Activated CD4-positive, alpha-beta T cell treated with anti-CD3 and anti-CD28 coated beads, Interleukin-10, Interleukin-2, amounts not matched to agents 100 ng/mL and 50 ng/mL, durations not matched to agents 16 hours and 8 hours (primary cell): Measurements from ENCODE around the gene DAZAP2.
"Not testable (repeated sequence)": the region's sequence is repeated elsewhere in the genome, so short reads cannot be mapped to it uniquely, and the experiment has no call there.

Experiments
- DNase-seq: peaks from one replicate; pipeline ENCODE4 v3.0.0-alpha.2; 2020

Gene DAZAP2

GRCh38 chr12:51217133-51217967 lies 21.3 kb upstream of the DAZAP2 start:
- peak; percentile 35 for DNase-seq

DNA sequence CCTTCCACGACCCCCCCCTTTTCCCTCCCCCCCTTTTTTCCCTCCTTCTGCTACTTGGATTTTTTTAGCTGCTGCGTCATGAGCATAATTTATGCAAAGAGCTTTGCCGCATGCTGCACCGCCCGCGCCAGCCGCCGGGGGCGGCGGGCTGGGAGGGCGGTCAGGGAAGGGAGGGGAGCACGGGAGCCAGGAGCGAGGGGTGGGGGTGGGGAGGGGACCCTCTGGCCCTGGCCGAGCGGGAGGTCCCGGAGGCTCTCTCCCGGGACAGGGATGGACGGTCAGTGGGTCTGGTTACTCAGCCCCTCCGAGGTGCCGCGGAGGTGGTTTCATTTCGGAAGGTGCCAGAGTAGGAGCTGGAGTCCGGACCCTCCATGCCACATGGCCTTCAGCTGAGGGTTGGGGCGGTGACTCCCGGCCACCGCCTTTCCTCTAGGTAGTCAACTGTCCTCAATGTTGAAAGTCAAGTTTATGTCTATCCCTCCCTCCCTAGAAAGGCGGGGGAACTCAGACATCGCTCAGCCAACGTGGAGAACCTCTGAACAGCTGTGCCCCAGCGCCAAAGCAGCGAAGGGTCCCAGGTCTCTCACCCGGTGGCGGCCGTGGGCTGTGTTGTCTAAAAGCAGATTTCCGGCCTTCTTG lies 20.5 kb upstream of the DAZAP2 start, which contains the start of gene POU6F1:
Gene POU6F1, minus strand, starts transcription at position 95 of the 639 bp plus-strand sequence. CDS start 11,226 bp downstream, outside the sequence.
- peak; percentile 76 for DNase-seq

DNA sequence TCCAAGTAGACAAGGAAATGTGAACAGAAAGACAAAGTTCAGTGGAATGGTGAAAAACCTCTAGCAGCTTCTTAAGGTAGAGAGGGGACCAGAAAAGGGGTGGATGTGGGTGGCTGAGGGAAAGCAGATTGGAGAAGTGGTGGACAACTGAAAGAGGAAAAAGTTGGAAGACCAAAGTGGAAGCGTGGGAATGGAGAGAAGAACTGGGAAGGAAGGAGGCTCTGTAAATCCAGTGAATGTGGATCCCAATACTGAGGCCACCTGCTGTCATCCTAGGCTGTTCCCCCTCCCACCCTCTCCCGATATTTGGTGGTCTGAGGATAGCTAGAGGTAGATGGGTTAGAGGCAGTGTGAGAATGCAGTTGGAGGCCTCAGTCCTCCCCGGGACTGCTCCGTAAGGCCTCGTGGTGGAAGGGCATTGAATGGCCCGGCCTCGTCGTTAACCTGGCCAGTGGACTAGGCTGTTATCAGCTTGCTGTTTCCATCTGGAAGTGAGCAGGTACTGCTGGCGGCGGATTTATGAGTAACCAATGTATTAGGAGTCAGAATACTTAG lies 19.9 kb upstream of the DAZAP2 start:
- DNase-seq: no peak

GRCh38 chr12:51219322-51219721 lies 19.3 kb upstream of the DAZAP2 start:
- no peak for DNase-seq

DNA sequence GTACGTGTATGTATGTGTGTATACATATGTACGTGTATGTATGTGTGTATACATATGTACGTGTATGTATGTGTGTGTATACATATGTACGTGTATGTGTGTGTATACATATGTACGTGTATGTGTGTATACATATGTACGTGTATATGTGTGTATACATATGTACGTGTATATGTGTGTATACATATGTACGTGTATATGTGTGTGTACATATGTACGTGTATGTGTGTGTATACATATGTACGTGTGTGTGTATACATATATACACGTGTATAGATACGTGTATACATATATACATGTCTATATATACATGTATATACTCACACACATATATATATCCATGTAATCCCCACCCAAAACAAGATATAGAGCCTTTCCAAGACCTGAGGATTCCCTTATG lies 18.8 kb upstream of the DAZAP2 start:
- not testable (repeated sequence) for DNase-seq

GRCh38 chr12:51222461-51222860 lies 16.2 kb upstream of the DAZAP2 start:
- DNase-seq: no peak

- DNase-seq: no peak
Observed at GRCh38 chr12:51224625-51225024, 14.0 kb upstream of the DAZAP2 start.

DNA sequence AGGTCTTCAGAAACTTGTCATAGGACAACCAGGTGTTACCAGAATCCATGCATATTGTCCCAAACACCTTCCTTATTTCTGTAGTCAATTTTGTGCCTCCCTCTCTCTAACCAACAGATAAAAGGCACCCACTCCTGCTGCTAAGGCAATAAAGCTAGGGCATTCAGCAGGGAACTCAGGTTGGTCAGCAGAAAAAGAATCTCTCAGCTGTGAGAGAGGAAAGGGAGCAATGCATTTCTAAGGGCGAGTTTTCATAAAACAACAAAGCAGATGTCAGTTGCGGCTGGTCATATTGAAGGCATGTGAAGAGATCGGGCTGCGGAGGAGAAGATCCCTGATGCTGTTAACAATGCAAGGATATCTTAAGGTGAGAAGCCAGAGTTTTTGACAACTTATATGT lies 13.4 kb upstream of the DAZAP2 start:
- DNase-seq: no peak

DNA sequence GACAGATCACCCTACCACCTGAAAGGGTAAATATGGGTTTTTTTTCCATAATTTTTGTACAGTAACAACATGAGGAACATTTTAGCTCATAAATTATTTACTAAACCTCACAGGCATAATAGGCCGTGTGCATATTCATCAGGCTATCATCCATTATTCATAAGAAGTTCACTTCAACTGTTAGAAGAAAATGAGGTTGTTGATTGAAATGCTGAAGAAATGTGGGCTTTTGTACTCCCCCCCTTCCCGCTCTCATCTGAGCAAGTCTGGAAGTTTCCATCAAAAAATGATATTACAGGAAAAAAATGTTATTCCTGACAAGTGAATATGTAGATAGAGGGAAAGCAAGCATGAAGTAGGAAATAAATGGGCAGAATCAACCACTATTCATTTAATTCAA lies 12.9 kb upstream of the DAZAP2 start:
- no peak for DNase-seq

GRCh38 chr12:51227112-51227511 lies 11.5 kb upstream of the DAZAP2 start:
- DNase-seq: not testable (repeated sequence)

- no peak for DNase-seq
Observed at GRCh38 chr12:51227962-51228361, 10.7 kb upstream of the DAZAP2 start.

DNA sequence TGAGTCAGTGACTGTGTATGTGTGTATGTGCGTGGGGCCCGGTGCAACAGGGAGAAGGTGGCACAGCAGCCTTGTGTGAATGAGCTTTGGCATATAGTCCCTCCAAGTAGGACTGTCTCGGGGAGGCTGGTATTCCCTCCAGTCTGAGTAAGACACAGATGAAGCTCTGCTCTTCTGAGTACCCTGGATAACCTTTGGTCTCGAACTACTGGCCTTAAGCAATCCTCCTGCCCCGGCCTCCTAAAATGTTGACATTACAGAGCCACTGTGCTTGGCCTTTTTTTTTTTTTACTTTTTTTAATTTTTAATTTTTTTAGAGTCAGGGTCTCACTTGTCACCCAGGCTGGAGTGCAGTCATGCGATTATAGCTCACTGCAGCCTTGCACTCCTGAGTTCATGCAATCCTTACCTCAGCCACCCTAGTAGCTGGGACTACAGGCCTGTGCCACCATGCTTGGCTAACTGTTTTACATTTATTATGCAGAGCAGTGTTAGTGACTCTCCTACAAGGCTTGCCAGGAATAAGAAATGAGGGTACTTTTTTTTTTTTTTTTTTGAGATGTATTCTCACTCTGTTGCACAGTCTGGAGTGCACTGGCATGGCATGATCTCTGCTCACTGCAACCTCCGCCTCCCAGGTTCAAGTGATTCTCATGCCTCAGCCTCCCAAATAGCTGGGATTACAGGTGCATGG lies 9.4 kb upstream of the DAZAP2 start:
- no peak for DNase-seq

DNA sequence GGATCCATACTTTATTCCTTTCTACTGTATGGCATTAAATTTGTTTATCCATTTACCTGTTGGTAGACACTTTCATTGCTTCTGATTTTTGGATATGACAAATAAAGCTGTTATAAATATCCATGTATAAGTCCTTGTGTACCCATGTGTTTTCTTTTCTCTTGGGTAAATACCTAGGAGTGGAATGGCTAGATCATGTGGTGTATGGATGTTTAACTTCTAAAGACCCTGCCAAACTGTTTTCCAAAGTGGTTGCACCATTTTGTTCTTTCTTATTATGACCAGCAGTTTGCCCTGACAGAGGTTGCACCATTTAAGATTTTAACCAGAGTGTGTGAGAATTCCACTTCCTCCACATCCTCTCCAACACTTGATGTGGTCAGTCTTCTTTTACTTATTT lies 6.0 kb upstream of the DAZAP2 start:
- DNase-seq: no peak

DNA sequence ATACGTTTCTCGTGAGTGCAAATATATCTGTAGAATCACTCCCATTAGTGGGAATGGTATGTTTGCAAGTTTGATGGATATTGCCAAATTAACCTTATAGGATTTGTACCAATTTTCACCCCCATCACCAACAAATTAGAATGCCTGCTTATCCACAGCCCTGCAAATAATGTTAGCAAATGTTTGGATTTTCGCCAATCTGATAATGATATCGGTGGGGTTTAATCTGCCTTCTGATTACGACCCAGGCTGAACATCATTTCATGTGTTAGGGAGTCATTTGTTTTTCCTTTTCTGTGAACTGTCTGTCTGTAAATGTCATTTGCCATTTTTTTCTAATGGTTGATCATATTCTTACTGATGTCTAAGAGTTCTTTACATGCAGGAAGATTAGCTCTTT lies 4.1 kb upstream of the DAZAP2 start:
- no peak for DNase-seq

DNA sequence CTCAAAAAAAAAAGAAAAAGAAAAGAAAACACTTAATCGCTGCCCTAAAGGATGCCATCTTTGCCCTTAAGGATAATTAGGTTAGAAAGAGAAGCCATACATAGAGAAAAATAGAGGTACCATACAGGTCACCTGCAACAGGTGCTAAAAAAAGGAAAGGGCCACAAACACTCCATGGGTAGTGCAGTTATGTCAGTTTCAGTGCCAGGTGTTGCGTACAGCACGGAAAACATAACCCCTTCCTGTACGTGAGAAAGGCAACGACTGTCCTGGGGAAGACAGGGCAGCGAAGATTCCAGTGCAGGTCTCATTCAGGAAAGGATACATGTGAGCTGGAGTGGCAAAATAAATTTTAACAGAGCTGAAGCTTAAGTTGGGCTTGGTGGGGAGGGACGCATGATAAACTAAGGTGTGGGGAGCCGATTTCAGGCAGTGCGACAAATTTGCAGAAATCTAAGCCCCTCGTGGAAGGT lies 553 bp upstream of the DAZAP2 start:
- DNase-seq: peak; percentile 28

DNA sequence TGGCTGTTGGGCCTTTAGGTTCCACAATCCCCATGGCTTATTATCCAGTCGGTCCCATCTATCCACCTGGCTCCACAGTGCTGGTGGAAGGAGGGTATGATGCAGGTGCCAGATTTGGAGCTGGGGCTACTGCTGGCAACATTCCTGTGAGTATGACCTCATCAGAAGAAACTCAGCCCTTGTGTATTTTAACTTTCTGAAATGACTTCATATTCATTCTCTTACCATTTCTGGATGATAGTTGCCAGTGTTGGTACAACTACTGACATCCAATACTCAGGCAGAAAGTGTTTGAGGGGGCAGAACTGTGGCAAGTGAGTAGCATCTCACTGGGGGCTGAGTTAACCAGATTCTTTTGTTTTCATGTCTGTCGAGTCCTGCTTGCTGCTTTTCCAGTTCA lies 2.3 kb downstream of the DAZAP2 start:
- no peak for DNase-seq

- DNase-seq: no peak
Observed at GRCh38 chr12:51242120-51242519, 3.5 kb downstream of the DAZAP2 start.

GRCh38 chr12:51242876-51243275 lies 4.2 kb downstream of the DAZAP2 start:
- no peak for DNase-seq

DNA sequence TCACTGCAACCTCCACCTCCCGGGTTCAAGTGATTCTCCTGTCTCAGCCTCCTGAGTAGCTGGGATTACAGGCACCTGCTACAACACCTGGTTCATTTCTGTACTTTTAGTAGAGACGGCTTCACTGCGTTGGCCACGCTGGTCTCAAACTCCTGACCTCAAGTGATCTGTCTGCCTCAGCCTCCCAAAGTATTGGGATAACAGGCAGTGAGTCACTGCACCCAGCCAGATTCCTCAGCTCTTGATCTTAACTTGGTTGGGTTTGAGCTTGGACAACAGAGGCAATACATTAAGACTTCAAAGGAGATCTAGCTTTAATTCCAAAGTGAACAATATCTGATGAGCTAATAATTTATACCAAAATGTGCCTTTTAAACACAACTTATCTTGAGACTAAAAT lies 5.6 kb downstream of the DAZAP2 start:
- no peak for DNase-seq

GRCh38 chr12:51245476-51246253 lies 7.0 kb downstream of the DAZAP2 start:
- no peak for DNase-seq

DNA sequence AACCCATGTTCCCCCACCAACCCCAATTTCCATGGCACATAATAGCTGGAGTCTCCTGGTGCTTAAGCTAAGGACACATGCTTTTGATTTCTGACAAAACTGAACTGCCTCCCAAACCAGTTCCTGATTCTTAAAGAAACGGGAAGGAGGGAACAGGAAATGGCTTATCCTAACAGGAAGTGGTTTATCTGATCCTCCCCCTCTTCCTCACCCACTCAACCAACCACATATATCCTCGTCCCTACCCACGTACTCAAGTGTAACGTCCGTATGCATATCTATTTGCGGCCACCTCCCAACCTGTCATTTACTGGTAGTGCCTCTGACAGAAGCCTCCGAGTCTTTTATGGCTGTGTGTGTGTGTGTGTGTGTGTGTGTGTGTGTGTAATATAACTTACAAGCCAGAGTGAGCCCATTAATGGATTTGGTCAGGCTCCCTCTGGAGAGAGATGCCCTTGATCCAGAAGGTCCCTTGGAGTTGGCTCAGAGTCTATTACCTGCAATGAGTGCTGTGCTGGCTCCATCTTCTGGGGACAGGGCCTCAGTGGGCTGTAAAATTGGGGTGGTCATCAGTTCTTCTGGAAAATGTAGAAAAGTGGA lies 7.7 kb downstream of the DAZAP2 start:
- peak; percentile 61 for DNase-seq
